ENCODE data around the gene PIAS1.

Gene PIAS1

GRCh38 chr15:68187559-68187958 lies 133.4 kb downstream of the PIAS1 start:
- TF ChIP-seq TAF1 (IDR thresholded peaks at IDR 0.05; ENCODE audit: borderline replicate concordance, insufficient read depth, low read length) (no peak), REST (IDR thresholded peaks at IDR 0.05; ENCODE audit: insufficient read depth in 1 of 2, low read depth in 2 of 2, low read length in 2 of 2) (no peak), FOXP2 (optimal IDR thresholded peaks at IDR 0.05; ENCODE audit: borderline replicate concordance, extremely low read depth, extremely low read length, insufficient read depth) (no peak), SIN3A (IDR thresholded peaks at IDR 0.05; ENCODE audit: borderline replicate concordance, insufficient read depth, low read length) (no peak), POLR2AphosphoS5 (IDR thresholded peaks at IDR 0.05; ENCODE audit: low read depth, low read length) (no peak)

GRCh38 chr15:68188647-68189046 lies 134.5 kb downstream of the PIAS1 start:
- no peak for TF ChIP-seq REST (IDR thresholded peaks at IDR 0.05; ENCODE audit: insufficient read depth in 1 of 2, low read depth in 2 of 2, low read length in 2 of 2)
- TF ChIP-seq FOXP2 (optimal IDR thresholded peaks at IDR 0.05; ENCODE audit: borderline replicate concordance, extremely low read depth, extremely low read length, insufficient read depth) = no peak
- no peak for TF ChIP-seq TAF1 (IDR thresholded peaks at IDR 0.05; ENCODE audit: borderline replicate concordance, insufficient read depth, low read length)
- no peak for TF ChIP-seq SIN3A (IDR thresholded peaks at IDR 0.05; ENCODE audit: borderline replicate concordance, insufficient read depth, low read length)
- no peak for TF ChIP-seq POLR2AphosphoS5 (IDR thresholded peaks at IDR 0.05; ENCODE audit: low read depth, low read length)

GRCh38 chr15:68190048-68190447 lies 135.9 kb downstream of the PIAS1 start:
- TF ChIP-seq POLR2AphosphoS5 (IDR thresholded peaks at IDR 0.05; ENCODE audit: low read depth, low read length) = no peak
- no peak for TF ChIP-seq FOXP2 (optimal IDR thresholded peaks at IDR 0.05; ENCODE audit: borderline replicate concordance, extremely low read depth, extremely low read length, insufficient read depth)
- TF ChIP-seq SIN3A (IDR thresholded peaks at IDR 0.05; ENCODE audit: borderline replicate concordance, insufficient read depth, low read length) = no peak
- TF ChIP-seq TAF1 (IDR thresholded peaks at IDR 0.05; ENCODE audit: borderline replicate concordance, insufficient read depth, low read length) = no peak
- TF ChIP-seq REST (IDR thresholded peaks at IDR 0.05; ENCODE audit: insufficient read depth in 1 of 2, low read depth in 2 of 2, low read length in 2 of 2) = no peak

- no peak for TF ChIP-seq SIN3A (IDR thresholded peaks at IDR 0.05; ENCODE audit: borderline replicate concordance, insufficient read depth, low read length)
- no peak for TF ChIP-seq POLR2AphosphoS5 (IDR thresholded peaks at IDR 0.05; ENCODE audit: low read depth, low read length)
- TF ChIP-seq REST (IDR thresholded peaks at IDR 0.05; ENCODE audit: insufficient read depth in 1 of 2, low read depth in 2 of 2, low read length in 2 of 2) = no peak
- no peak for TF ChIP-seq FOXP2 (optimal IDR thresholded peaks at IDR 0.05; ENCODE audit: borderline replicate concordance, extremely low read depth, extremely low read length, insufficient read depth)
- TF ChIP-seq TAF1 (IDR thresholded peaks at IDR 0.05; ENCODE audit: borderline replicate concordance, insufficient read depth, low read length) = no peak
Observed at GRCh38 chr15:68191555-68191954, 137.4 kb downstream of the PIAS1 start.

GRCh38 chr15:68192117-68192516 lies 138.0 kb downstream of the PIAS1 start:
- no peak for TF ChIP-seq FOXP2 (optimal IDR thresholded peaks at IDR 0.05; ENCODE audit: borderline replicate concordance, extremely low read depth, extremely low read length, insufficient read depth)
- no peak for TF ChIP-seq TAF1 (IDR thresholded peaks at IDR 0.05; ENCODE audit: borderline replicate concordance, insufficient read depth, low read length)
- no peak for TF ChIP-seq REST (IDR thresholded peaks at IDR 0.05; ENCODE audit: insufficient read depth in 1 of 2, low read depth in 2 of 2, low read length in 2 of 2)
- no peak for TF ChIP-seq SIN3A (IDR thresholded peaks at IDR 0.05; ENCODE audit: borderline replicate concordance, insufficient read depth, low read length)
- TF ChIP-seq POLR2AphosphoS5 (IDR thresholded peaks at IDR 0.05; ENCODE audit: low read depth, low read length) = no peak

Measured in PFSK-1 (cell line).